ENCODE data around the gene TBC1D2.
"Not testable (repeated sequence)": the region's sequence is repeated elsewhere in the genome, so short reads cannot be mapped to it uniquely, and the experiment has no call there.

Gene TBC1D2

DNA sequence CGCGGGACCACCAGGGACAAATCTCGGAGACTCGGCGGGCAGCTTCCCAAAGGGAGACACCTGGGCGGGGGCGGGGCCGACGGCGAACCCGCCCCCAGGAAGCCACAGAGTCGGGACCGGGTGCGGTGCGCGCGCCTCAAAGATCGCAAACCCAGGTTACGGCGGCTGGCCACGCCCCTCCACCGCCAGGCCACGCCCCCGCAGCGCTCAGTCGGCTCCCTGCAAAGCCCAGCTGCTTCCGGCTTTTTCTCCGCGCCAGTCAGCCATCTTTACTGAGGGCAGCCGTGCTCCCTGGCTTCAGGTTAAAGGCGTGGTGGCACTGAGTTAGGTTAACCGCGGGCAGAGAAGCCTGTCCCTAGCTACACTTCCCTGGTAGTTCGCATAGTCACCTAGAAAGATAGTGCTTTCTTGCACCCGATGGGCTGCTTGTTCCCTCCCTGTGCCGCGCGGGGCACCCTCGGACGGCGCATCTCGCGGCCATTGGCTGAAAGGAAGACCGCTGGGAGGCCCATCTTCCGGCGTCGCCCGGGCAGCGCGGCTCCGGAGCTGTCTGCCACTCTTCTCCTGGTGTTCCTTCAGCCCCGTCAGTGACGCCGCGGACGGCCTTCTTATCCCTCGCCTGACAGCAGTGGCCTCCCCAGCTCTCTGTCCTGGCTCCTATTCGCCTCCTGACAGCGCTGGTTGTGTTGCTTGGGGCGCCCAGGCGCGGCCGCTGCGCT is at the start of gene TBC1D2:
Gene TBC1D2 (minus strand): TSS at position 72 of the 719 bp plus-strand sequence. CDS start 108 bp downstream, outside the sequence.
- peak in 55 of 56 donors; percentile 43 to 99 (median 90) for DNase-seq

DNA sequence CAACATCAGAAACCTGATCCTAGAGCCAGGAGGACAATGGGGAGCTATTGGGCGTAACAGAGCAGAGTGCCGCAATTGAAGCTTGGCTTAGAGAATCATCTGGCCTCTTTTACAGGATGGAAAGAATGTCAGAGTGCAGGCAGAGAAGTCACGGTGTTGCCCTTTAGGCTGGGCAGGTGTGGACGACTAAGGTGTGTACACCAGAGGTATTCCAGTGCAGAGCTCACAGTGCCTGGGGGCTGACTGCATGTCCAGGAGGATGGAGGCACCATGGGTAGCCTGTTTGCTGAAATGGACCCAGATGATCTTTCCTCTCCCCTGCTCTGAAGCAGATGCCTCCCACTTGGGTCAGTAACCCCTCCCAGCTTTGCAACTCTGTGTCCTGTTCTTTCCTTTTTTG is 48.9 kb upstream of the TBC1D2 start:
- no peak for DNase-seq

GRCh38 chr9:98303633-98304125 is 48.2 kb upstream of the TBC1D2 start:
- DNase-seq = no peak

DNA sequence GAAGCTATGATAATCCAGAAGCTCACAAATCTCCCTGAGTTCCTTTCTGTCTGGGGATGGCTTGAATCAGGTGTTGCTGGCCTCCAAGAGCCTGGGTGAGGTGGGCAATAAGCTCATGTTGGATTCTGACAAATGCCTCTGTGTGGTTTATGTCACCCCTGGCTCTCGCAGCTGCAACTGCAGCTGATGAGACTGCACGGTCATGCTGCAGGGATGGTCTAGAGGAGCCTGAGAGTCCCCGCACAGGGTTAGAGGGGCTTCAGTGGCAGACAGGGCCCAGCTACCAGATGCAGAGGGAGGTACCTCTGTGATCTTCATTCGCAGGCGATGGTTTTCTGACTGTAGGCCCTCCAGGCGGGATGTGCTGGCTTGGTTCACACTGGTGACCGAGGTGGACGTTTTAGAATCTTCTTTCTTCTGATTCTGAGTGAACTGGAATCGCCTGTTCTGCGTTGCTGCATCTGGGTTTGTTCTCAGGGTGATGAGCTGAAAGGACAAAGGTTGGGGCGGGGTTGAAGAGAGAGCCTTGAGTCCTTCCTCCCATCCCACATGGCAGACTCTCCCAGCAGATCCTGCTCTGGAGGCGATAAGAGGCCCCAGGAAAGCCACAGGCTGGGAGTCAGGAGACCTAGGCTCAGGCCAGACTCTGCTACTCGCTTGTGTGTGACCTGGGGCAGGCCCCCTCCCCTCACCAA is 47.6 kb upstream of the TBC1D2 start:
- no peak for DNase-seq

DNA sequence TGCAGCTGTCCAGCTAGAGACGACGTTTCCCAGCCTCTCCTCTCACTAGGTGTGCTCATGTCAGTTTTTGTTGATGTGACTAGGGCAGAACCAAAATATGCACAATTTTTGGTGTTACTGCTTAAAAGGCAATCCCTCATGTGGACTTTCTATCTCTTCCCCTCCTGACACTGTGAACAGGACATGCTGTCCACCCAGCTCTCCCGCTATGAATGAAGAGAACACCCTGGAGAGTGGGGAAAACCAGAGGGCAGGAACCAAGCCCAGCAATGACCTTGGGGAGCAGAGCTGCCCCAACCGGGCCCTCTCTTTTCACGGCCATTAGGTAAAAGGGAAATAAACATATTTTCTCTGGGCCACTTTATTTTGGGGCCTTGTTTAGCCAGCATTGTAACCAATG is 46.7 kb upstream of the TBC1D2 start:
- no peak for DNase-seq

DNA sequence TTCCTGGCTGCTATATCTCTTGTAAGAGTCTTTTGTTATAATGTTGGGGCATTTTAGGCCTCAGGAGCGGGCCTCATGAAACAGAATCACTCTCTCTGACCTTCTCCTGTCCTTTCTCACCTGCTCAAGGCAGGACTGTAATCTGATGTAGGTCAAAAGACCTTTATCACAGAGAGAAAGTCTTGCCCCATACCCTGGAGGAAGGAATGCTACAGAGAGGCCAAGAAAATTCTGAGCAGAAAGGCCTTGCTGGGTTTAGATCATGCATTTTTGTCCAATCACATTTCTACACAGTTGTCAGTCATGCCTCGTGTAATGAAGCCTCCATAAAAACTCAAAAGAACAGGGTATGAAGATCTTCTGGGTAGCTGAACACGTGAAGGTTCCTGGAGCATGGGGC is 45.2 kb upstream of the TBC1D2 start:
- no peak for DNase-seq

GRCh38 chr9:98298476-98298875 is 43.0 kb upstream of the TBC1D2 start:
- DNase-seq = no peak

DNA sequence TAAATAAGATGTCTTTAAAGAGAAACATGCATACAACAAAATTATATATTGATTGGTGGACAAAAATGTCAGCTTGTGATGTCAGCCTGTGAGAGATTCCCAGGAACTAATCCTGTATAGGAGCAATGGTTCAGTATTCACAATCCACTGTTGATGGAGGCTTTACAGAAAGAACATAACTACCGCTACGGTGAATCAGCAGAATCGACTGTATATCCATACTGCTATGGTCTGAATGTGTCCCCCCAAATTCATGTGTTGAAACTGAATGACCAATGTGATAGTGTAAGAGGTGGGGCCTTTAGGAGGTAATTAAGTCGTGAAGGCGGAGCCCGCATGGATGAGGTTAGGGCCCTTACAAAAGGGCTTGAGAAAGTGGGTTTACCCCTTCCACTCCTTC is 40.4 kb upstream of the TBC1D2 start:
- DNase-seq = no peak

DNA sequence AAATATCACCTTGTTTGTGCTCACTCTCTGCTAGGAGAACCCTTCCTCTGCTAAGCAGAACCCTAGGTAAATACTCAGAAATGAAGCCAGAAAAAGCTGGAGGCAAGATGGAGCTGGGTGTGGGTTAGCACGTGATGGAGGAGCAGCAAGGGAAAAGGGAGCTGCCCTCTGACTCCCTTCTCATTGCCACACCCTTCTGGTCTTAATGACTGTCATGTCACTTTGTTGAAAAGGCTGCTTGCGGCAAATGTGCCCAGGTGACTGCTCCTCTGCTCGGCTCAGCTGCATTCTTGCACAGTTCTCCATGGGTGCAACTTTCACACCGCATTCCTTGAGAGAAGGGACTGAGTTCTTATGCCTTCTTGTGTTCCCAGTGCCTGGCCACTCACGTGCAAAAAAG is 36.4 kb upstream of the TBC1D2 start:
- DNase-seq = no peak

DNA sequence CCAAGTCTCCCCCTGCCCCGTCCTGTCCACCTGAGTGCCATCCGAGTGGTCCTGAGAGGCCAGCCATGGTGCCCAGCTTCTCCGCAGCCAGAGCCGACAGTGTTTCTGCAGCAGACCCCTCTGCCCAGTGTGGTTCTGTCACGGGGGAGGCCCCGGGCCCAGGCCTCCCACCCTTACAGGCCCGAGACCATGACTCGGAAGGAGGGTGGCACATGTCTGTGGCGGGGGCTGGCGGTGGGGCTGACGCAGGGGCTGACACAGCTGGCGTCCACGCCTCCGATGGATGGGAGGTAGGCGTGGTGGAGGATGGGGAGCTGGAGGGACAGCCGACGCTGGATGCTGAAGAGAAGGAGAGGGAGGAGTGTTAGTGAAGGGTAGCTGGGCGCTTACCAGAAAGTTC is 35.0 kb upstream of the TBC1D2 start:
- DNase-seq = no peak

DNA sequence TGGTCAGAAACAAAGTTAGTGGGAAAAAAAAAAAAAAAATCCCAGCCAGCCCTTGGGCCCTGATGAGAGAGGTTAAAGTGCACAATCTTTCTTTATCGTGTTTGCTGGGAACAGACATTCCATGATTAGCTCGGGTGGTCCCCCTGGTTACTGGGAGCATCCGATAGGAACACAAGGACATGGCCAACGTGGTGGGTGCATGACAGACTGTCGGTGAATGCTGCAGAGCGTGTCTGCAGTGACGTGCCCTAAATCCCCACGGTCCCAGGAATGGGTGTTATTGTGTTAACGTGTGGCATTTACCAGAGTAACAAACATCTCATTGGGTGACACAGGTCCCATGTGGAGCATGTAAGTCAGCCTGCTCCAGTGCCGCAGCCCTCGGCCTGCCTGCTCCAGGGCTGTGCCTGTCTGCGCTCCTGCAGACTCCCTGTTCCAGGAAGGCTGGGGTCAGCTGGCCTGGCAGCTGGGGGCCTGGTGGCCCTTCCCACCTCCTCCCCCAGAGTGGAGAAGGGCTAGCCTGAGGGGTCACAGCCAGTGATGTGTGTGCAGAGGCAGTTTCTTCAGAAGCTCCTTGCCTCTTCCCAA is 34.3 kb upstream of the TBC1D2 start:
- DNase-seq = no peak

GRCh38 chr9:98288881-98289280 is 33.4 kb upstream of the TBC1D2 start:
- no peak for DNase-seq

DNA sequence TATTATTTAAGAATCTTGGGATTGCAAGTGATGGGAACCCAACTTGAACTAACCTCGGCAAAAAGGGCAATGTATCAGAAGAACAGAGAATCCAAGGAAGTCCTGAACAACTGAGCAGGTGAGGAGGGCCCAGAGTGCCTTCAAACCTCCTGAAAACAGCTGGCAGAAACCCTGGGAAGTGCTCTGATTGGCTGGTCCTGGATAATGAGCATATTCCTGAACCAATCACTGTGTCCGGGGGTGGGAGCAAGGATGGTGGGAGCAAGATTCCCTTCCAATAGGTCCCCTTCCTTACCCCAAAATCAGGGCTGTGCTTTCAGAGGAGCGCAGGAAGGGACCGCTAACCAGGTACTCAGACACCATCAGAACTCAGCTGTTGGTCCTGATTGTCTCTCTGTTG is 31.9 kb upstream of the TBC1D2 start:
- no peak for DNase-seq

- no peak for DNase-seq
Observed at GRCh38 chr9:98285446-98285845, 30.0 kb upstream of the TBC1D2 start.

DNA sequence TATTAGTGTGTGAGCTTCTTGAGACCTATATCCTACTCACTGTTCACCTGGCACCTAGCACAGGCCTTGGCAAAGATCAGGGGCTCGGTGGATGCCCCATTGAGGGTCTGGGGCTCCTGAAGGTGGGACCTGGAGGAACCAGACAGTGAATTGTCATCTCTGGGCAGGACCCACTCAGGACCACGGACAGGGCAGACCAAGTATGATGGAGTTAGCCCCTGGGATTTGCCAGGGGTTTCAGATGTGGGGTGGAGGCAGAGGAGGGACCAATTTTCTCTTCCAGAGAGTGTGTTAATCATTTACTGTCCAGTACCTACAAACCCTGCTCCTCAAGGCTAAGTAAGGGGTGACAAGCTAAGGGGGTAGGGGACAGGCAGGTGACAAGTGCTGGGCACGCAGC is 29.3 kb upstream of the TBC1D2 start:
- DNase-seq = no peak

DNA sequence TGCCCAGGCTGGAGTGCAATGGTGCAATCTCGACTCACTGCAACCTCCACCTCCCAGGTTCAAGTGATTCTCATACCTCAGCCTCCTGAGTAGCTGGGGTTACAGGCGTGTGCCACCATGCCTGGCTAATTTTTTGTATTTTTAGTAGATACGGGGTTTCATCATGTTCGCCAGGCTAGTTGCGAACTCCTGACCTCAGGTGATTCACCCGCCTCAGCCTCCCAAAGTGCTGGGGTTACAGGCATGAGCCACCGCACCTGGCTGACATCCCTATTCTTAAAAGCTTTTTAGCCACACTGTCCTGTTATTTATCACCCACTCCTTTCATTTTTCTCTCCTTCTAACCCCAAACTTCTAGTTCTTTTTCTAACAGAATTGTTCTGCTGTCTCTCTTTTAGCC is 27.7 kb upstream of the TBC1D2 start:
- not testable (repeated sequence) for DNase-seq

DNA sequence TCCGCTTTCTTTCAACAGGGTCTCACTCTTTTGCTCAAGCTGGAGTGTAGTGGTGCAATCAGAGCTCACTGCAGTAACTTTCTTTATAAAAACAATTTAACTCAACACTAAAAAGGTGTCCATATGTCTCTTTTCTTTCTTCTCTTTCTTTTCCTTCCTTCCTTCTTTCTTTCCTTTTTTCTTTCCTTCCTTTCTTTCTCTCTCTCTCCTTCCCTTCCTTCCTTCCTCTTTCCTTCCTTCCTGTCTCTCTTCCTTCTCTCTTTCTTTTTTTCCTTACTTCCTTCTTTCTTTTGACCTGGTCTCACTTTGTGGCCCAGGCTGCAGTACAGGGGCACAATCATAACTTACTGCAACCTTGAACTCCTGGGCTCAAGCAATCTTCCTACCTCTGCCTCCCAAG is 25.8 kb upstream of the TBC1D2 start:
- no peak for DNase-seq

DNA sequence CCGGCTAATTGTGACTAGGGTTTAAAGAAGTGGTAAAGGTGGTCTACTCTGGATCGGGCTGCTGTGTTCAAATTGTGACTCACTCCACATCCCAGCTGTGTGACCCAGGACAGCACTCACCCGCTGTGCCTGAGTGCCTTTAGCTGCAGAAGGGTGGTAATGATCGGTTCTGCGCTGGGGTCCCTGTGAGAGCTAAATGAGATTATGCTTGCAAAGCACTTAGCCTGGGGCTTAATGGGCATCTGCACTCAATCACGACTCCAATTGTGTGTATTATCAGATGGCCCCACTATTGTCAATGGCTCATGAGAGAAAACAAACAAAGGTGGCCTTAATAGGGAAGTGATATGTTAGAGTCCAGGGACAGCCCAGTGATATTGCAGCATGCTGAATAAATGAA is 25.1 kb upstream of the TBC1D2 start:
- DNase-seq = no peak

GRCh38 chr9:98280162-98280561 is 24.7 kb upstream of the TBC1D2 start:
- DNase-seq = no peak

DNA sequence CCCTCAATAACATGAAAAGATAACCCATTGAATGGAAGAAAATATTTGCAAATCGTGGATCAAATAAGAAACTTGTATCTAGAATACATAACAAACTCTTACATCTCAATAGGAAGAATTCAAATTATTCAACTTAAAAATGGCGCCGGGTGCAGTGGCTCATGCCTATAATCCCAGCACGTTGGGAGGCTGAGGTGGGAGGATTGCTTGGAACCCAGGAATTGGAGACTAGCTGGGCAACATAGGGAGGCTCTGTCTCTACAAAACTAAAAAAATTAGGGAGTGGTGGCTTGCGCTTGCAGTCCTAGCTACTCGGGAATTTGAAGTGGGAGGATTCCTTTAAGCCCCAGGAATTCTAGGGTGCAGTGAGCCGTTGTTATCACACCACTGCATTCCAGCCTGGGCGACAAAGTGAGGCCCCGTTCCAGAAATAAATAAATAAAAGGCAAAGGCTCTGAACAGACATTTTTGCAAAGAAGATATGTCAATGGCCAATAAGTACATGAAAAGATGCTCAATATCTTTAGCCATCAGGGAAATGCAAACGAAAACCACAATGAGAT is 21.5 kb upstream of the TBC1D2 start:
- no peak for DNase-seq

- no peak for DNase-seq
Observed at GRCh38 chr9:98275159-98275558, 19.7 kb upstream of the TBC1D2 start.

- no peak for DNase-seq
Observed at GRCh38 chr9:98272083-98272482, 16.6 kb upstream of the TBC1D2 start.

Measured in nucleus accumbens (tissue), 56 donors.